Common myeloid progenitor, CD34-positive (primary cell): ENCODE data around the gene MGAT5.

Source experiments
- CTCF ChIA-PET: fragments of 350-600 bp; sonication (Branson Sonifier 250); formaldehyde crosslinking; loops from one replicate; lab custom pipeline; 2021; ENCODE audit warnings: antibody characterized with exemption; lab: Charles Lee
- POLR2A ChIA-PET: fragments of 350-600 bp; sonication (Branson Sonifier 250); formaldehyde crosslinking; loops from one replicate; lab custom pipeline; 2021; ENCODE audit warnings: antibody characterized with exemption; lab: Charles Lee
- DNase-seq, 3 donors: peaks; one replicate each; pipeline versions ENCODE4 v3.0.0 to v3.0.0-alpha.2; 2013
- H3K27ac ChIP-seq, 2 experiments: 1 replicate in 1 of 2; 2 replicates in 1 of 2; pipeline ENCODE4 v1.7.0; 2013; ENCODE audit warnings: inconsistent platforms in 2 of 2, low read length in 2 of 2, mild to moderate bottlenecking in 2 of 2, low read depth in 1 of 2, moderate library complexity in 1 of 2; ENCODE audit not compliant: severe bottlenecking in 2 of 2, insufficient read depth in 1 of 2, poor library complexity in 1 of 2
- H3K27me3 ChIP-seq, 5 experiments: replicated peaks in 2 of 5; 1 replicate in 3 of 5; 2 replicates in 2 of 5; pipeline versions ENCODE4 v1.6.1 to v1.7.0; 2013; ENCODE audit warnings: low read length in 4 of 5, mild to moderate bottlenecking in 2 of 5, moderate library complexity in 2 of 5, inconsistent platforms in 1 of 5; ENCODE audit not compliant: insufficient read depth in 5 of 5, control insufficient read depth in 4 of 5
- H3K36me3 ChIP-seq, 4 experiments: 1 replicate in 2 of 4; 2 replicates in 2 of 4; pipeline versions ENCODE4 v1.6.1 to v1.7.0; 2013; ENCODE audit warnings: low read length in 3 of 4, control low read depth in 1 of 4, mild to moderate bottlenecking in 1 of 4; ENCODE audit not compliant: control insufficient read depth in 4 of 4, insufficient read depth in 4 of 4
- H3K4me1 ChIP-seq, 4 experiments: 1 replicate in 3 of 4; 2 replicates in 1 of 4; pipeline versions ENCODE4 v1.6.1 to v1.7.1; 2013; ENCODE audit warnings: low read length in 3 of 4, mild to moderate bottlenecking in 3 of 4, control low read depth in 1 of 4, inconsistent platforms in 1 of 4, moderate library complexity in 1 of 4; ENCODE audit not compliant: control insufficient read depth in 4 of 4, insufficient read depth in 4 of 4; ENCODE audit errors: control extremely low read depth in 1 of 4
- H3K4me3 ChIP-seq, 7 experiments: 1 replicate in 4 of 7; 2 replicates in 3 of 7; pipeline versions ENCODE4 v1.5.1 to v1.7.0; 2013; ENCODE audit warnings: mild to moderate bottlenecking in 7 of 7, low read length in 6 of 7, moderate library complexity in 6 of 7, inconsistent platforms in 2 of 7, low read depth in 2 of 7, control low read depth in 1 of 7; ENCODE audit not compliant: insufficient read depth in 4 of 7, control insufficient read depth in 1 of 7; ENCODE audit errors: extremely low read depth in 1 of 7
- H3K9me3 ChIP-seq, 5 experiments: 1 replicate in 4 of 5; 2 replicates in 1 of 5; pipeline versions ENCODE4 v1.6.1 to v1.7.1; 2013; ENCODE audit warnings: low read length in 4 of 5, mild to moderate bottlenecking in 2 of 5, inconsistent platforms in 1 of 5, low read depth in 1 of 5, moderate library complexity in 1 of 5; ENCODE audit not compliant: control insufficient read depth in 4 of 5, insufficient read depth in 2 of 5; ENCODE audit errors: control extremely low read depth in 1 of 5
- WGBS: methylation state at CpG from one replicate; pipeline ENCODE4 v1.1.5; 2013; ENCODE audit not compliant: insufficient coverage; 5-methylcytosine and 5-hydroxymethylcytosine counted together

MGAT5 gene

DNA sequence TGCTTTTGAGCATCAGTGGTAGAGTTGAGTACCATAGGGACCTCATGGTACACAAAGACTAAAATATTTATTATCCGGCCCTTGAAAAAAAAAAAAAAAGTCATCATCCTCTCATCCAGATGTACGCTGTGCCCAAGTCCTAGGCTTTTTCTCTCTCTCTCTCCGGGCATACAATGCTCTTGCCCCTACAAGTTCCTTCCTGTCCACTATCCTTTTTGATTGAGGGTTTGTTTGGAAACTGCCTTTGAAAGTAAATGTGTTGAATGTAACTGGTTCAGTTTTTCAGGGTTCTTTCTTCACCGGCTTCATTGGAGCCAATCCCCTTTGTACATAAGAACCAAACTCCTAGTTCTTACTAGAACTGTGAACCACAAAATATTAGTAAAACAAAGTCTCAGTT is 130.3 kb downstream of the MGAT5 start:
- H3K27ac ChIP-seq: no peak overlapping the region
- peaks cover 0 to 4% (median 3%) of the 10 kb centered on the region in 4 experiments for H3K36me3 ChIP-seq
- H3K9me3 ChIP-seq: no peaks in the 10 kb centered on the region
- ChIA-PET POLR2A (interaction anchor here (0.6 kb wide), 1 partner anchor 1281 kb away, joined by 3 read pairs; no protein-coding TSS in a partner anchor), CTCF (no interaction called here)
- no CpG with 5 or more reads among the region's 4 CpGs for WGBS
- no peak for DNase-seq
- H3K27me3 ChIP-seq: no peaks in the 10 kb centered on the region
- no peak overlapping the region for H3K4me3 ChIP-seq
- no peaks in the 10 kb centered on the region for H3K4me1 ChIP-seq

DNA sequence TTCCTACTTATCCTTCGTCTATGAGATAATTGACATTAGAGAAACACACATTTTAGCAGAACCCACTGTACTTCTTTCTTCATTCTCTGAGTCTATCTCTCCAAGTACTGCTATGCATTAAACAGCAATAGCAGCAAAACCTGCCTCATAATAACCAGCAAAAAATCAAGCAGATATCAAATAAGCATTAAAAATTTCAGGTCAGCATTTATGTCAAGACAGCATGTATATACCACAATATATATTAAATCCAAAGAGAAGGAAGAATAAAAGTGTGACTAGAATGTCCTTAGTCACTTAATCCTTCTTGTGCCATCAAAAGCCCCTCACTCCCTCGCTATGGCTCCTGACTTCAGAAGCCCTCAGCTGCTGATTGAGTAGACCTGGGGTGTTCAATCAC is 131.3 kb downstream of the MGAT5 start:
- ChIA-PET POLR2A (no interaction called here), CTCF (interaction anchor here (1.3 kb wide), 1 partner anchor 9 kb away, joined by 4 read pairs; no protein-coding TSS in a partner anchor)
- no peak overlapping the region for H3K27ac ChIP-seq
- no peak for DNase-seq
- WGBS: 100% methylated on average over 2 of the region's 2 CpGs
- no peaks in the 10 kb centered on the region for H3K27me3 ChIP-seq
- H3K4me3 ChIP-seq: no peak overlapping the region
- no peaks in the 10 kb centered on the region for H3K4me1 ChIP-seq
- H3K36me3 ChIP-seq: peaks cover 0 to 4% (median 3%) of the 10 kb centered on the region in 4 experiments
- H3K9me3 ChIP-seq: no peaks in the 10 kb centered on the region

DNA sequence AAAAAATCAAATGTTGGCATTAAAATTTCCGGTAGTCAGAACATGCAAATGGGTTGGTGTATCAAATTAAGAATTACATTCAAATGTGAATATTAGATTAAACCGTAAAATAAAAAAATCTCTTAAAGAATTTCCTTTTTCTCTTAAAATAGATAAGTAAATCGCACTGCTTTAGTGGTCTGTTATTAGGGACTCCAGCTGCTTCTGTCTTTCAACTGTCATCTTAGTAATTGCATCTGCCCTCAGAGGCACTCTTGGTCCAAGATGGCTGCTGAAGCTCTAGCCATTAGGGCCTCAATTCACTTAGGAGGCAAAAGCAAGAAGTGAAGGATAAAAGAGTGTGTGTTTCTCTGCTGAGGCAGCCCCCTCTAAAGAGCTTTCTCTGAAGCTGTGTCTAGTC is 132.4 kb downstream of the MGAT5 start:
- ChIA-PET CTCF (no interaction called here), POLR2A (no interaction called here)
- no peak overlapping the region for H3K4me3 ChIP-seq
- peaks cover 0 to 4% (median 3%) of the 10 kb centered on the region in 4 experiments for H3K36me3 ChIP-seq
- no peaks in the 10 kb centered on the region for H3K9me3 ChIP-seq
- H3K27ac ChIP-seq: no peak overlapping the region
- 100% methylated on average over 1 of the region's 3 CpGs for WGBS
- no peak for DNase-seq
- no peaks in the 10 kb centered on the region for H3K27me3 ChIP-seq
- H3K4me1 ChIP-seq: no peaks in the 10 kb centered on the region

DNA sequence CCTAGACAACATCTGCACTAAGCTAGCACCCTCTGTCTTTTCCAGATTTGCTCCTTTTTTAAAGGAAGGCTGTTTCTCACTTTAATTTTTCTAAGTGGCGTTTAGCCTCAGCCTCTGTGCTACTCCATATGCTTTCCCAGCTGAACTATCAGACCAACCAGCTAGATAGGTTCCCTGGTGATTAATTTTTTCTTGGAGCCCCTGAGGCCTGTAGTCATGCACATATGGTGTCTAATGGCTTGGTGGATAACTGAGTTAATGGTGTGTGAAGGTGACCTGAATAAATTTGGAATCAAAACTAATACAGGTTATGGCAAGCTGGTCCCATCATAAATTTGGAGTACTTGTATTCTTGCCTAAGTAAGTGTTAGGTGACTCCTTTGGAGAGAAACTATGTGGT is 135.5 kb downstream of the MGAT5 start:
- 100% methylated on average over 1 of the region's 1 CpG for WGBS

DNA sequence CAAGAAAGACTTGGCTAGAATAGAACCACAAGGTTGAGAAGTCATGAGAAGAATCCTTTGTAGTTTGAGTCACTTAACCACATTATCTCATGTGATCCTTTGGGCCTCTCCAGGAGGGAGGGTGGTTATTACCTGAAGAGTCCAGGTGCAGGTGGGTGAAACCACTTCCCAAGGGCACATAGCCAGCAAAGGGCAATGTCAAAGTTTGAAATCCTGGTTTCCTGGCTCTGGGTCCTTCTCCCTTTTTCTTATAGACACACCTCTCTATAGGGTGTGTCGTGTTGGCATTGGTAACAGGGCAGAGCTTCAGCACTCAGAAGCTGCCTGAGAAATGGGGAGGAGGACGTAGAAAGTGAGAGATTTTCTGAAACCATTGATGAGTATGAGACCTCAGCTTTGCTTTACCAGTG is 137.9 kb downstream of the MGAT5 start:
- peaks cover 0 to 6% (median 3%) of the 10 kb centered on the region in 4 experiments for H3K36me3 ChIP-seq
- no peak for DNase-seq
- H3K4me1 ChIP-seq: peaks cover 0 to 2% (median 0%) of the 10 kb centered on the region in 4 experiments
- ChIA-PET CTCF (interaction anchor here (0.6 to 1.0 kb wide), 2 partner anchors 9 to 18 kb away, joined by 3 read pairs; no protein-coding TSS in a partner anchor), POLR2A (no interaction called here)
- no peak overlapping the region for H3K4me3 ChIP-seq
- H3K27ac ChIP-seq: no peak overlapping the region
- H3K27me3 ChIP-seq: no peaks in the 10 kb centered on the region
- no peaks in the 10 kb centered on the region for H3K9me3 ChIP-seq
- no CpG with 5 or more reads among the region's 2 CpGs for WGBS

More for the DNA sequence above, 135.5 kb downstream of the MGAT5 start:
- Histone ChIP-seq H3K9me3 (no peaks in the 10 kb centered on the region), H3K27ac (no peak overlapping the region), H3K27me3 (no peaks in the 10 kb centered on the region), H3K36me3 (peaks cover 0 to 4% (median 2%) of the 10 kb centered on the region in 4 experiments), H3K4me3 (no peak overlapping the region), H3K4me1 (no peaks in the 10 kb centered on the region)
- ChIA-PET CTCF (interaction anchor here (0.8 kb wide), 1 partner anchor 10 kb away, joined by 3 read pairs; no protein-coding TSS in a partner anchor), POLR2A (interaction anchor here (0.6 kb wide), 1 partner anchor 379 kb away, joined by 3 read pairs; no protein-coding TSS in a partner anchor)
- no peak for DNase-seq

DNA sequence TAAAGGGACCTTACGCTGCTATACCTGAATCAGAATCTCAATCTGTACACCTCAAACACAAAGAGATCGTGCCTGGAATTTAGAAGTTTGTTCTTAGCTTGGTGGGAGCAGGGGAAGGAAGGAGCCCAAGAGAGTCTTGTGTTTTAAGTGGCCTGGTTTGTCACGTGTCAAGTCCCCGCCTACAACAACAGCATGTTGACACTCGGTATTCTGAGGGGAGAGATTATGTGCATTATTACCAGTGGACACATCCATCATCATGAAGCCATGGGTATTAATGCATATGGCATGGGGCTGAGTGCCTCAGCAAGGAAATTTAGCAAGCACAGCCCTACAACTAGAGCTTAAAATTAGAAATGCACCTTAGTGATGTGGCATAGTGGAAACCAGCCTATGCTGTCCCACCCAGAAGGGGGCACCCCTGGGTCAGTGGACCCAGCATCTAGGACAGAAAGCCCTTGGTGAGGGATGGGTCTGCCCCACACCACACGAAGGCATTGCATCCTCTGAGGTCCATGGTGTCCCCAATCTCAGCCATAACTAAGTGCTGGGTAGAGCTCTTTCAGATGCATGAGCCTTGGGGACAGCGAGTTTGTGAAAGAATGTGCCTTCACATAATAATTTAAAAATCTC is 138.7 kb downstream of the MGAT5 start:
- Histone ChIP-seq H3K4me1 (peaks cover 0 to 2% (median 0%) of the 10 kb centered on the region in 4 experiments), H3K36me3 (peaks cover 0 to 6% (median 3%) of the 10 kb centered on the region in 4 experiments), H3K27me3 (no peaks in the 10 kb centered on the region), H3K9me3 (no peaks in the 10 kb centered on the region), H3K4me3 (no peak overlapping the region), H3K27ac (no peak overlapping the region)
- DNase-seq: no peak
- CTCF ChIA-PET: interaction anchor here (0.6 to 1.5 kb wide), 3 partner anchors 9 to 19 kb away, joined by 3 read pairs; no protein-coding TSS in a partner anchor
- WGBS: 98% methylated on average over 5 of the region's 7 CpGs
- POLR2A ChIA-PET: no interaction called here

DNA sequence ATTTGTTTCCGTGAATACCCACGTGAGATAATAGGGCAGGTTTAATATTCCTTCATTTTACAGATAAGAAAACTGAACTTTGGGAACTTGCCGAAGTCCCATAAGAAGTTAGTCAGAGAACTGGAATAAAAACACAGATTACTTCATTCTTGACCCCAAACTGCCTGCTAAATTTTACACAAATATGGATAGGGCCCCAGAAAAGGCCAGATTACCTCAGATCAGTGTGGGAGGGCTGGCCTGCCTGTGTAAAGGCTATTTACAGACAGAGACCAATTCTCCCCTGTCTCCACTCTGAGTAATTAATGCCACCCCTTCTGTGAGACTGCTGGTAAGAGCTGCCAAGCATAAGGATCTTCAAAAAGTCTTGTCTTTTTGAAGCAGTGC is 139.2 kb downstream of the MGAT5 start:
- Histone ChIP-seq H3K27me3 (no peaks in the 10 kb centered on the region), H3K4me1 (peaks cover 0 to 2% (median 0%) of the 10 kb centered on the region in 4 experiments), H3K9me3 (no peaks in the 10 kb centered on the region), H3K27ac (no peak overlapping the region), H3K36me3 (peaks cover 0 to 8% (median 3%) of the 10 kb centered on the region in 4 experiments), H3K4me3 (no peak overlapping the region)
- CTCF ChIA-PET: interaction anchor here (1.0 to 1.5 kb wide), 2 partner anchors 18 to 20 kb away, joined by 3 read pairs; no protein-coding TSS in a partner anchor
- POLR2A ChIA-PET: no interaction called here
- DNase-seq: no peak
- WGBS: 100% methylated on average over 3 of the region's 3 CpGs
